Mesenteric fat pad (tissue), 1 donor: ENCODE data around the gene ACOT7. TPM values are rescaled to one million over a fixed set of nuclear protein-coding genes. Genes with fewer than 3 reads are reported as not detected.
A peak's percentile ranks its signal among the peaks of the same experiment; 100 is the strongest.

Source experiments
- DNase-seq: peaks from one replicate; pipeline ENCODE4 v3.0.0-alpha.2; 2020; ENCODE audit warnings: low spot score
- total RNA-seq: library from RNA; stranded (reverse); fragmentation: NEBNext Ultra II Directional; extraction: Animal tissue kit (Norgen Biotek cat#: 25700); gene quantifications from one replicate; pipeline ENCODE4 v1.2.1, GENCODE V29; 2021
- donor health status: DM: yes; HTN: yes; CAD: no.

The ACOT7 gene
- total RNA-seq, 1 donor from 2014 or later: 9.6 TPM

DNA sequence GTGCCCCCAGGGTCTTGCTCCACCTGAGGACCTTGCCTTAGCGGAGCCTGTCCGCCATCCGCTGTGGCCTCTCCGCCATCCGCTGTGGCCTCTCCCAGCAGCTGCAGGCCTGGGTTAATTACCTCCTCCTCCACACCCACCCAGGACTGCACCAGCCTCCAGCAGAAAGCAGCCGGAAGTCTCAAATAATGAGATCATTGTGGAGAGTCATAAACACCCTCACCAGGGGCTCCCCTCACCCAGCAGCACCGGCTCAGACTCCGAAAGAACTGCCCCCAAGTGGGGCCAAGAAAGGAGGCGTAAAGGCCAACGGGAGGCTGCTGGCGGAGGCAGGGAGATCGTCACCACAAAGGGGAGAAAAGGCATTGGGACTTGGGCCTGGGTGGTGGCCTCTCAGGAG, 122.0 kb downstream of the ACOT7 start:
- DNase-seq: no peak

DNA sequence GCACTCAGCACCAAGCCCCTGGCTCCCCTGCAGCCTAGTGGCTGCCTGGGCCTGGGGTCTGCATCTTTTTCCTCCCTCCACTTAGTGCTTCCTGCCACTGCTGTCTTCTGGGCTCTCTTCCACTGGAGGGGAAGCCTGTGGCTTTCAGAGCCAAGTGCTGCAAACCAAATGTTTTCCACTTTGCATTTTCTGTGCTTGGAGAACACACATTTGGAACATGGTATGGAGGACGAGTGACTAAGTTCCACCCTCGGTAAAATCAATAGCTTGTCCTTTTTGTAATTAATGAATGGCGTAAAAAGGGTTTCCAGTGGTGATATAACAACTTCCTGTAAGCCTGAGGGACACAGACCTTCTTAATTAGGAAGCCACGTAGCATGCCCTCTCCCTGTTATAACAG, 122.6 kb downstream of the ACOT7 start:
- no peak for DNase-seq

DNA sequence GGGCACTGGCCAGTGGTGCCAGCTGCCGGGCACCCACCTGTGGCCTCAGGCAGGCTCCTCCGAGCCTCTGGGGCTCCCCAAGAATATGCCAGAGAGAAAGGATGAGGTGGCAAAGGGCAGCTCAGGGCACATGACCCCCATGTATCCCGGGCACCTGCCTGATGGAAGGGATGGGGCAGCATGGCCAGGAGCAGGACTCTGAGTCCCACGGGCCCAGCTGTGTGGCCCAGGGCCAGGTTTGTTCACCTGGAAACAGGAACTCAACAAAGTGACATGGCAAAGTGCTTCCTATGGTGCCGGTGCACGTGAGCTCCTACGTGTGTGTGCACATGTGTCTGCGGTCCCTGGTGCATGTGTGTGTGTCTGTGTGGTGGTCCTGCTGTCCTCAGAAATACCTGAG, 123.2 kb downstream of the ACOT7 start:
- no peak for DNase-seq

DNA sequence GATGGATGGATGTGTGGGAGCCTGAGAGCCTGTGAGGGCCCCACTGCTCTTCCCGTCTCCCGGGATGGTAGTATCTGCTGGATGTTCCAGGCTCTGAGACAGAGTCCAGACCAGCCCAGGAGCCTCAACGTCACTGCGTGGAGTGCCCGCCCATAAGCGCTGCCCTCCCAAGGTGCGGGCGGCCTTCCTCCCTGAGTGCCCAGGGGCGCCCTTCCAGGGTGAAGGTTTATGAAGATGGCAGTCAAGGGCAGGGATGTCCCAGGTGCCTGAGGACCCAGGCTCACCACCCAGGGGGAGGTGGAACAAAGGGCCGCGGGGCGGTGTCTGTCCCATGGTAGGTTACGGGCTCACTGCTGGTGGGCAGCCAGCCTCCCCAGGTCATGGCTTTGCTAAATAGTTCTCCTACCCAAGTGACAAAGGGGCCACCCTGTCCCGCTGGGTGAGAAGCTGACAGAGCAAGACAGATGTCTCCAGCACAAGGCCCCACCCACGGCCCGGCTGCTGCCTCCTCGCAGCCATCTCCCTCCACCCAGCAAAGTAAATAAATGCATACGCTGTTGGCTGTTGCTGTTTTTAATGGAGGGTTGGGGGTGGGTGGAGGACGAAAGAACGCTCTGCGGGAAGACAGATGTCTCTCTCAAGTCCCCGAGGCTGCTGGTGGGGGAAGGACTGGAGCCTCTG, 123.7 kb downstream of the ACOT7 start:
- no peak for DNase-seq

DNA sequence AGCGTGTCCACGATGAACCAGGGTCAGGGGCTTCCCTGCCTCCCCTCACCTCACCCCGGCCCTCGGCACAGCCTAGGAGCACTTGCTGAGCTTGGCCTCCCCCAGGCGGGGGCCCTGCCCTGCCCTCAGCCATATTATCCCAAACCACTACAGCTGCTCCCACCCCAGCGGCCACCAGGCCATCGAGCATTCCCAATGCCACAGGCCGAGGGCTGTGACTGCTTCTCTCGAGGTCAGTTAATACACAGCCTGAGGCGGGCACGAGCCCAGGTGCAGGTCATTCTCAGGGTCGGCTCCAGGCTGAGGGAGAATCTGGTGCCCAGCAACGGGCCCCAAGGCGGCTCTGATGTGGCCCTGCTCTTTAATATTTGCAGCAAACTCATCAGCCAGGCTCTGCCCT, 124.3 kb downstream of the ACOT7 start:
- DNase-seq: no peak

DNA sequence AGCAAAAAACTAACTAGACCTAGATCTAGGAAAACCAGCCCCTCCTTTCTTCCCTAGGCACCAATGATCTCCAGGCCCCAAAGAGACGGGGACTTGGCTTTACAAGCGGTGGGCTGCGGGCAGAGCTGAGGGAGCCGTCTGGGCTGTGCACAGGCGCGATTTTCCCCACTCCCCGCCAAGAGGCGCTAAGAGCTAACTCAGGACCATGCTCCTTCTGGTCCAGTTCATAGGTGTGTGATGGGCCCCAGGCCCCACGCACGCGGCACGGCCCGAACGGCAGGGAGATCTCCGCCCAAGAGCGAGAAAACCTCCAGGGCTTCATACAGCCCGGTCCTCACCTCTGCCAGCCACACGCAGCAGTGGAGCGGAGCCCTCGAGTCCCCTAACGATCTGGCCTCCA, 125.2 kb downstream of the ACOT7 start:
- DNase-seq: no peak

DNA sequence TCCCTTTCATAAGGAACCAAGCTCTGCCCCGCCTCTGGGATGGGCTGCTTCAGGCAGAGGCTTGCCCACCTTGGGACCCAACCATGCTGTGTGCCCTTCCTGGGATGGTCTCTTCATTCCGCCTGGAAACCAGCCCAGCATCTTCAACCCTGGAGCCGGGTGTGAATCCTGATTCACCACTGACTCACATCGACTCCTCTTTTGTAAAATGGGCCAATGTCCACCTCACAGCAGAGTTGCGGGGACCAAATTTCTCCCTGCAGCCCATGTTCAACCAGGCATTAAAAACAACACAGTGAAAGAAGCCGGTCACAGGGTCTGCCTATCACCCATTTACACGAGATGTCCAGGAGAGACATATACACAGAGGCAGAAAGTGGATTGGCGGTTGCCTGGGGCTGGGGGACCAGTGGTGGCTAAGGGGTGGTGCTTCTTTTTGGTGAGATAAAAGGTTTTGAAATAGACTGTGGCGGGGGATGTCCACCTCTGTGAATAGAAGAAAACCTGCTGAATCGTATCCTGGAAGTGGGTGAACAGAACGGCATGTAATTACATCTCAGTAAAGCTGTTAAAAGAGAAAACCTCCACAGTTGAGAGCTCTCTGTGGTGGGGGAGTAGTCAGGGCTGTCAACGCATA, 125.8 kb downstream of the ACOT7 start:
- DNase-seq: no peak

DNA sequence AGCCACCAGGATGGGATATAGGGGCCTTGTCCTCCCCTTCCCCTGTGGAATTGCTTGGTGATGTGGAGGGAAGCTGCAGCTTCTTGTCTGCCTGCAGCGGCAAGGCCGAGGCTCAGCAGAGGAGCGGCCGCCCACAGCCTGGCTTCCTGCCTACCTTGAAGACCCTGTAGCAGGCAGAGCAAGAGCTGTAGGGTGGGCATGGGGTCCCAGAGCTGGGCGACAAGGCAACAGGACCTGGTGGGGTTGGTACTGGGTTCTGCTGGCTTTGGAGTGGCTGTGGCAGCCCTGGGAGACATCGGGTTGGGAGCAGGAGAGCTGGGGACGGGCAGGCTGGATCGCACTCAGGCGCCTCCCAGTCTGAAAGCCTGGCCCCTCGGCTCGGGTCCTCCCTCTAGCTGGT, 126.9 kb downstream of the ACOT7 start:
- DNase-seq: no peak

DNA sequence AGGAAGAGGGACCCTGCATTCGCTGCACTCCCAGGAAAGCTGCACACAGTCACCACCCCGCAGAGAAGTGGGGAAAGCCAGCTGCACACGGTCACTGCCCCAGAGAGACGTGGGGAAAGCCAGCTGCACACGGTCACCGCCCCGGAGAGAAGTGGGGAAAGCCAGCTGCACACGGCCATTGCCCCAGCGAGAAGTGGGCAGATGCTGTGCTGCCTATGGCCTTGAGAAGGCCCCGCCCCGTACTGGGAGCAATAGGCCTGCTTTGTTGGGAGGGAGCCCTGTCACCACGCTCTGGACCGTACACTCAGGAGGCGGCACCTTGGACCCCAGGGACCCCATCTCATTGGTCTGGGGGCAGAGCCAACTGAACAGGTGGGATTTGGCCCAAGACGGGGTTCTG, 128.4 kb downstream of the ACOT7 start:
- DNase-seq: no peak

DNA sequence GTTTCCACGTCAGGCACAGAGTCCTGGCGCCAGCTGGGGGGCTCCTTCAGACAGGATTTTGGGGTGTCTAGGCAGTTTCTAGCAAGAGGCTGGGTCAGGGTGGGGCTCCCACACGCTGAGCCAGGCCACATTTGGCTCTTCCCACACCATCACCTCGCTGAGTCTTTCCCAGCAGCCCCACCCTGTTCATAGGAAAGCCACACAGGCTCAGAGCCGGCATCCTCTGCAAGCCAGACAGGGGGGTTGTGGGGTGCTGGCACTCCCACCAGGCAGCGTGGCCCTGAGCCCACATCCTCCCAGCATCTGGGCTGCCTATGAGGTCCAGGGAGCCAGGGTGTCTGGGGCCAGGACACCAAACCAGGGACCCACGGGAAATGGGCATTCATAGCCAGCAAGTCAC, 129.9 kb downstream of the ACOT7 start:
- DNase-seq: no peak

DNA sequence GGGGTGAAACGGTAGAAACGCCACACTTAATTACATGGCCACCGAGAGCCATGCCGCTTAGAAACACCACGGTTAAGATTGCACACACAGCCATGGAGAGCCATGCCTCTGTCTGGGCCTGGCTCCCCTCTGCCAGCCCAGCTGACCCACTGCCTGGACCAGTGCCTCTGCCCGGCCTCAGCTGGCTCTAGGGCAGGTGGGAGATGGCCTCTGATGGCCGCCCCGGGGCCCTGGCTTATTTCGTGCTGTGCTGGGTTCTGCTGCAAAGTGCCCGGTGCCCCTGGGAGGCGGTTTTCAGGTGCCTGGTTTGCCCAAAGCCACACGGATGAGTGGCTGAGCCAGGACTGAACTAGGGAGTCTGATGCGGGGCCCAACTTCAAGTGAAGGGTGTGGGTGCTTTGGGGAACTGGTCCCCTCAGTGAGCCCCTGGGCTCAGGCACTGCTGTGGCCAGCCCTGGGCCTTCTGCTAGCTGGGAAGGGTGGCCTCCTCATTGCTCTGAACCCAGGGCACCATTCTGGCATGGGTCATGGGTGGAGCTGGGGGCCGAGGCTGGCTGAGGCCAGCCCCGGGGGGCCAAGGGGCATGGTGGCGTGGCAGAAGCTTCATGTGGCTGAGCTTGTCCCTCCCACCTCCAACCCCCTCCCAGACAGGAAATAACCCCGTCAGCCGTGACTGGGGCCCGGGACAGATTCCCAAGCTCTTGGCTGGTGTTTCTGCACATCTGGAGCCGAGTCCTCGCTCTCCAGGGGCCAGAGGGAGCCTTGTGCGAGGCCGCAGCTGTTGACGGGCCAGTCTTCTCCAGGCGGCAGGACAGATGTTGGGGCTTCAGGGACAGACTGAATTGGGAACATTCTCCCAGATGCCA, 130.8 kb downstream of the ACOT7 start:
- no peak for DNase-seq

DNA sequence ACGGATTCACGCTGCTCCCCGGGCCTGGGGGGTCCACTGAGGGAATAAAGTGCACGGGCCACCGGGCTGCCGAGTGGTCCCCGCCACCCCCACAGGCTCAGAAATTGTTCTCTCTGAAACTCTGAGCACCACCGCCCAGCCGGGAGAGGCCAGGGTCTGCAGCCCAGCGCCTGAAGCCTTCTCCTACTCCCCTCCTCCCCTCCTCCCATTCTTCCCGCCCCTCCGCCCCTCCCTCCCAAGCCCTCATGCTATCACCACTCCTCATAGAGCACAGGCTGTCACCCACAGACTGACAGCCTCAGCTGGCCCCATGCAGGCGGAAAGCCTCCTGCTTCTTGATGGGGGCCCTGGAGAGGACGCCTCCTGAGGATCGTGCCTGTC, 132.0 kb downstream of the ACOT7 start:
- no peak for DNase-seq

DNA sequence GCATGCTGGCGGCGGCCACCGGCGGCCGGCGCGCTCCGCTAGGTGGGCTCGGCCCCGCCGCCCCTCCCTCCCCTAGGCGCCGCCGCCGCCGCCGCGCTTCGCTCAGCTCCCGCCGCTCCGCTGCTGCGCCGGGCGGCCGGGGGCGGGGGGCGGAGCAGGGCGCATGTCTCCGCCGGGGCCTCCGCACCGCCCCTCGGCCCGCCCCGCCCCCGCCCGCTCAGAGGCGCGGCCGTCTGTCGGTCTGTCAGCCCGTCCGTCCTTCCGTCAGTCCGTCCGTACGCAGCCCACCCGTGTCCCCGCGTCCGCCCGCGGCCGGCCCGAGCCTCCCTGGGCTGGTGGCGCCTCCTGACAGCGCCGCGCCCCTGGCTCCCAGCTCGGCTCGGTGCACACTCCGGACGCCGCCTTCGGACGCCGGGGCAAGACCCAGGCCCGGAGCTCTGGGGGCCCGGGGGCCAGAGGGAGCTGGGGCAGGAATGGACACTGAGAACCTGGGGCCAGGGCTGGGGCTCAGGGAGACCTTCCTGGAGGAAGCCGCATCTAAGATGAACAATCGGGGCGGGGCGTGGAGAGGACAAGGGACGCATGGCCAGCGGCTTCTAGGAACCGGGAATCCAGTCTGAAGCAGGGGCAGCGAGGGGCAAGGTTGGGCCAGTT, 132.5 kb downstream of the ACOT7 start, which contains the start of gene GPR153:
TSS of gene GPR153 (minus strand) at position 138 of the 654 bp plus-strand sequence. CDS start 6,193 bp downstream, outside the sequence.
- no peak for DNase-seq

DNA sequence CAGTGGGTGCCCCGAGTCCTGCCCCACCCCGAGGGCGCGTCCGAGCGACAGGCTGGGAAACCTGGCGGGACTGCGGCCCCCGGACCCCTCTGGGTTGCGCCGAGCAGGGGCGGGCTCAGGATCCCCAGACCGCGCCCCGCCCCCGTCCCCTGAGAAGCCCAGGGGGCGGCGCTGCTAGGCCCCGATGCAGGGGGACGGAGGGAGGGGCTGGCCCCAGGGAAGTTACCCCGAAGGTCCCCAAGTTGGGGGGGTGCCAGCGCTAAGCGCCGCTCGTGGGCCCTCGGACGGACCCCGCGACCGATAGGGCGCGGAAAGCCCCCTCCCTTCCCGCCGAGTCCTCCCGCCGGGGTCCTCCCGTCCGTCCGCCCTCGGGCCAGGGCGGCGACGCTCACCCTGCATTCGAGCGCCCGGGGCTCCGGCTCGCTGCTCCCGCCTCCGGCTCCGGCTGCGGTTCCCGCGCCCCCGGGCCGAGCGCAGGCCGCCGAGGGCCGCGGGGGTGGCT, 133.1 kb downstream of the ACOT7 start:
- no peak for DNase-seq

DNA sequence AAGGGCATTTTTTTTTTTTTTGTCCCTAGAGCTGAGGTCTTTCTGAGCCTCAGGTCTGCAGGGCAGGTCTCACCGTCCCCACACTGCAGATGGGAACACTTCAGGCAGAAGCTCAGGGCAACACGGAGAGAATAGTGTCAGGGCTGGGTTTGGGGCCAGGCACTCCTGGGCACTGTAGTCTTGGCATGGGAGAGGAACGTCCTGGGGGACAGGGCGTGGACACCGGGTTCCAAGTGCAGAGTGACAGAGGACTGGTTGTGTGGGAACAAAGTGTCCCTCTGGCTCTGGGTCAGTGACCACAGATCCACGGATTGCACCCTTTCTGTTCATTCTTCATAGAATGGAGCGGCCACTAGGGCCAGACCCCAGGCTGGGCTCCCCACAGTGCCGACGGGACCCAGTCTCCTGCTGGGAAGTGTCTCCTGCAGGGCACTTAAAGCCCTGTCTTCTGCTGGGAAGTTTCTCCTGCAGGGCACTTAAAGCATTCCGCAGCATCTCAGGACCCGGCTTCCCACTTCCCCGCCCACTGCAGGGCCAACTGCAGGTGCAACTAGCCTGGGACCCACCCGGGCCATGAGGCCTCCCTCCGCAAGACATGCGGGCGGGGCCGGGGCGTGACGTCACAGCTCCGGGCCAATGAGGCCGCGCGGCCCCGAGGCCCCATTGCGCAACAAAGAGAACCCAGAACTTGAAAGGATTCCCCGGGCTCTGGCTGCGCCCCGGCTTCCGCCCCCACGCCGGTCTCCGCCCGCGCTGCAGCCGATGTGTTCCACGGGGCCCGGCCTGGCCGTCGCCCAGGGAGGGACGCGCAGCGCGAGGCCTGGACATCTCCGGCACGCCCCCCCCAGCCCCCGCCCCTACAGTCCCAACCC, 133.8 kb downstream of the ACOT7 start:
- DNase-seq: peak; percentile 95

DNA sequence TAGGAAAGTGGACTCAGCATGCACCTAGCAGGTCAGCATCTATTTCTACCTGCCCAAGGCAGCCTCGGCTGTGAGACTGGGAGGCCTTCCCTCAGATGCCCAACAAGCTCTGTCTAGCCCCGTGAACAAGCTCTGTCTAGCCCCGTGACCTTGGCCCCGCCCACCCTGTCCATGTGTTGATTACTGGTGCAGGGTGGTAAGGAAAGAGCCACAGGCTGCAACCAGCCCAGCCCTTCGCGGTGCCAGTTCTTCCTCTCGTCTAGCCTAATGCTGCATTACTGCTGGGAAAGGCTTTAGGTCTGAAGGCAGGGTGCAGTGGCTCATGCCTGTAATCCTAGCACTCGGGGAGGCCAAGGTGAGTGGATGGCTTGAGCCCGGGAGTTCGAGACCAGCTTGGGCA, 134.9 kb downstream of the ACOT7 start:
- no peak for DNase-seq

DNA sequence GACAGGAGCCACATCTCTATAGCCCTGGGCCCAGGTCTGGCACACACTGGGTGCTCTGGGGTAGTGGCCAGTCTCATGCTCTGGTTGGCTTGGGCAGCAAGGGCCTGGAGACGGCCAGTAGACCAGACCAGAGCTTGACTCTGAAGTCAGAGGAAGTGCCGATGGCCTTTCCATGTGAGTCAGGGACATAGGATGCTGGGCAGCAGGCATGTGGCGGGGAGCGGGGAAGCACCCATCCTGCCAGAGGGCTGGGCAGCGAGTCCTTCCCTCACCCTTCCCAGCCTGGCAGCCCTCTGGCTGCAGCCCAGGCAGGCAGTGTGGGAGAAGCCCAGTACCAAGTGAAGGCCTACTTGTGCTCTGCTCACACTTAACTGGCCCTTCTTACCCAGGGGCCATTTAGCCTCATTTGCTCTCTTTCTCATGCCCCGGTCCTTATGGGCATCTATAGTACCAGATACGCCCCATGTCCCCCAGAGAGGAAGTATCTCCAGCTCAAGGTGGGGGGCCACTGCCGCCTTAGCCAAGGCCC, 136.0 kb downstream of the ACOT7 start:
- DNase-seq: no peak

DNA sequence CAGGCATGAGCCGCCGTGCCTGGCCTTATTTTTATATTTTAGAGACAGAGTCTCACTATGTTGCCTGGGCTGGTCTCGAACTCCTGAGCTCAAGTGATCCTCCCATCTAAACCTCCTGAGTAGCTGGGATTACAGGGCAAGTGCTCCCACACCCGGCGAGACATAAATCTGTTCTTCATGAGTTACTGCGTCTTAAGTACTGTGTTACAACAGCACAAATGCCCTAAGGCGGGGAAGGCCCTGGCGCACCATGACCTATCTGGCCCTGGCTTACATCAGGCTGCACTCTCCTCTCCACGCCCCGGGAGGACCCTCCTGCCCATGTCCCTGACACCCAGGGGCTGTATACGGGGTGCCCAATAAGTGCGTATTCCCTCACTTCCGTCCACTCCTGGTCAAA, 136.9 kb downstream of the ACOT7 start:
- no peak for DNase-seq

DNA sequence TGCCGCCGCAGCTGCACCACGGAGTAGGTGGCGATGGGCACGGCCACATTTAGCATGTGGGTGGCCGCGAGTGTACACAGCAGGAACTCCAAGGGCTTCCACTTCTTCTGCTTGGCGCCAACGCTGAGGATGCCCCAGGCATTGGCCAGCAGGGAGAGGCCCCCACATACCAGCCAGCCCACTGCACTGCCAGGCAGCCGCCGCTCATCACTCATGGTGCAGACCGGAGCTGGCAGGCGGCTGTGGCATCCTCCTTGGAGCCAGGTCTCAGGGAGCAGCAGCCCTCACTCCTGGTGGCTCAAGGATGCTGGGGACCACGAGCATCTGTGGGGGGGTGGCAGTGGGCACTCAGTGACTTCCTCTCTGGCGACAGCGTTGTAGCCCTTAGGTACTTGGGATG, 138.9 kb downstream of the ACOT7 start:
- DNase-seq: no peak

DNA sequence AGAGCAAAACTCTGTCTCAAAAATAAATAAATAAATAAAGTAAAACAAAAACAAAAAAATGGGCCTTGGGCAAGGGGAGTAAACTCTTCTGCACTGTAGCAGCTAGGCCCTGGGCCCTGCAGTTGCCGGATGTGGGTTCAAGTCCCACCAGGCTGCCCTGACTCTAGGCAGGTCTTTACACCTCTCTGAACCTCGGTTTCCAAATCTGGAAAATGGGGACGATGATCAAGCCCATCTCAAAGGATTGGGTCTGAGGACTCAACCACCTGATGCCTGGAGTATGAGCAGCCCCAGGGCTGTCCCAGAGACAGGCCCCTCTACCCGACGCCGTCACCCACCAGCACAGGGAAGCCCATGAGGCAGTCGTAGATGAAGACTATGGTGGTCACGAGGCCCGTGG, 140.2 kb downstream of the ACOT7 start:
- DNase-seq: no peak
